HepG2 (cell line): ENCODE measurements around the gene ERLIN1. TPM values are rescaled to one million over a fixed set of nuclear protein-coding genes. Genes with fewer than 3 reads are reported as not detected.

Experiments used
- ATAC-seq: fragments of 200-7000 bp; cut with Tn5 transposase; 3 replicates; pipeline ENCODE4 v1.9.1; 2020; ENCODE audit warnings: mild to moderate bottlenecking, moderate library complexity
- BruUV-seq: library from RNA; stranded (reverse); fragments of 400-500 nt; replicated peaks from 2 replicates; lab custom pipeline; 2021; lab: Mats Ljungman, UMichigan
- CTCF ChIA-PET: fragments of 300-600 bp; formaldehyde crosslinking; extraction: SDS; loops from one replicate; lab custom pipeline; 2021; ENCODE audit warnings: low total read pairs, inconsistent platforms, low intra/inter-chr PET ratio; lab: Yijun Ruan, JAX
- POLR2A ChIA-PET: fragments of 350-600 bp; sonication (Branson Sonifier 250); formaldehyde crosslinking; loops from one replicate; lab custom pipeline; 2020; ENCODE audit warnings: antibody characterized with exemption, inconsistent platforms; lab: Yijun Ruan, JAX
- DNase-seq: peaks from one replicate; pipeline ENCODE4 v3.0.0-alpha.2; 2015; ENCODE audit warnings: low spot score
- FAIRE-seq: peaks from 3 replicates; lab custom pipeline; 2011; peaks lifted over from hg19 to GRCh38; lab: Jason Lieb, UNC
- H2AFZ ChIP-seq: one replicate; pipeline ENCODE4 v1.6.1; 2011; ENCODE audit warnings: low read length, inconsistent platforms
- H3K27ac ChIP-seq: fragments of 300-600 bp; 3 replicates; pipeline ENCODE4 v1.8.0; 2011; ENCODE audit warnings: mixed run types, mild to moderate bottlenecking, mixed read lengths, low read length, inconsistent platforms; ENCODE audit not compliant: insufficient read depth; ENCODE audit errors: extremely low read length
- H3K27me3 ChIP-seq, 2 experiments: fragments of 200-600 bp in 1 of 2; 2 replicates in 1 of 2; 3 replicates in 1 of 2; pipeline versions ENCODE4 v1.6.0 to v1.8.0; 2011; ENCODE audit warnings: low read length in 2 of 2, mild to moderate bottlenecking in 2 of 2, moderate library complexity in 2 of 2, inconsistent platforms in 1 of 2; ENCODE audit not compliant: insufficient read depth in 2 of 2, control insufficient read depth in 1 of 2
- H3K36me3 ChIP-seq, 2 experiments: fragments of 200-600 bp in 1 of 2; replicated peaks in 1 of 2; 2 replicates in 1 of 2; 3 replicates in 1 of 2; pipeline versions ENCODE4 v1.5.1 to v1.8.0; 2011; ENCODE audit warnings: low read length in 2 of 2, inconsistent platforms in 1 of 2; ENCODE audit not compliant: insufficient read depth in 2 of 2, control insufficient read depth in 1 of 2
- H3K4me1 ChIP-seq: 2 replicates; pipeline ENCODE4 v1.5.1; 2012; ENCODE audit warnings: low read length, inconsistent platforms; ENCODE audit not compliant: insufficient read depth
- H3K4me2 ChIP-seq: 2 replicates; pipeline ENCODE4 v1.6.0; 2011; ENCODE audit warnings: low read depth, low read length, inconsistent platforms
- H3K4me3 ChIP-seq, 3 experiments: fragments of 200-600 bp in 1 of 3; sonication (generic), shearing (Covaris generic) in 1 of 3; replicated peaks in 1 of 3; 2 replicates each; pipeline ENCODE4 v1.5.1; 2011 to 2016; ENCODE audit warnings: low read length in 3 of 3, inconsistent platforms in 2 of 3, low read depth in 2 of 3, mild to moderate bottlenecking in 2 of 3, control low read depth in 1 of 3, mixed read lengths in 1 of 3; ENCODE audit not compliant: insufficient read depth in 1 of 3
- H3K79me2 ChIP-seq: one replicate; pipeline ENCODE4 v1.6.1; 2011; ENCODE audit warnings: low read length, inconsistent platforms; ENCODE audit not compliant: insufficient read depth
- H3K9ac ChIP-seq: 2 replicates; pipeline ENCODE4 v1.6.0; 2011; ENCODE audit warnings: mild to moderate bottlenecking, low read depth, low read length, inconsistent platforms; ENCODE audit not compliant: insufficient read depth
- H3K9me3 ChIP-seq: 2 replicates; pipeline ENCODE4 v1.5.1; 2012; ENCODE audit warnings: mild to moderate bottlenecking, low read length
- H4K20me1 ChIP-seq: 2 replicates; pipeline ENCODE4 v1.6.0; 2011; ENCODE audit warnings: inconsistent platforms, mild to moderate bottlenecking, low read length, moderate library complexity; ENCODE audit not compliant: insufficient read depth
- GMEB1 ChIP-seq: sonication (generic); formaldehyde crosslinking; IDR thresholded peaks from 2 replicates; pipeline ENCODE4 v1.5.1; 2020; ENCODE audit warnings: missing genetic modification reagents, mild to moderate bottlenecking, borderline replicate concordance
- HOXD1 ChIP-seq: sonication (generic); formaldehyde crosslinking; IDR thresholded peaks from 2 replicates; pipeline ENCODE4 v1.5.0; 2020; ENCODE audit warnings: missing genetic modification reagents
- REXO4 ChIP-seq: sonication (generic); formaldehyde crosslinking; IDR thresholded peaks from 2 replicates; pipeline ENCODE4 v1.8.0; 2022; ENCODE audit warnings: missing genetic modification reagents, mild to moderate bottlenecking, borderline replicate concordance
- WGBS: methylation state at CpG from one replicate; pipeline ENCODE4 v1.1.6; 2017; ENCODE audit warnings: low lambda C conversion rate; 5-methylcytosine and 5-hydroxymethylcytosine counted together
- in situ Hi-C: cut with HindIII; loops from 2 replicates; pipeline ENCODE4 v1.10.0; 2017; ENCODE audit warnings: low pct_unique_long_range_greater_than_20kb; ENCODE audit not compliant: extremely low pct_ligation_motif_present
- intact Hi-C: fragments of 100-400 bp; cut with micrococcal nuclease; formaldehyde crosslinking; loops from one replicate; pipeline ENCODE4 v1.10.0; 2022; ENCODE audit not compliant: unreplicated experiment
- polyA plus RNA-seq, 8 experiments: library from polyadenylated mRNA; depleted of rRNA in 3 of 8; stranded (reverse) in 7 of 8; unstranded in 1 of 8; fragments of >200 nt; fragmentation: Illumina TruSeq in 4 of 8; extraction: Trizol in 4 of 8; gene quantifications; 2 replicates each; pipeline versions ENCODE4 v1.2.1 to v1.2.3, GENCODE V29; 2011 to 2016; ENCODE audit warnings: low read depth in 4 of 8, missing spikeins in 1 of 8, mixed read lengths in 1 of 8; ENCODE audit not compliant: insufficient read depth in 1 of 8
- total RNA-seq, 5 experiments: library from RNA; depleted of rRNA; stranded (reverse); fragments of >200 nt; fragmentation: Illumina TruSeq; extraction: Trizol; gene quantifications; 2 replicates each; pipeline ENCODE4 v1.2.3, GENCODE V29; 2016; ENCODE audit warnings: low read depth in 1 of 5
- TF ChIP-seq, protein P1 (sequence below): sonication (generic); formaldehyde crosslinking; IDR thresholded peaks from 2 replicates; pipeline ENCODE4 v1.4.0; 2020; ENCODE audit warnings: missing genetic modification reagents, mild to moderate bottlenecking, borderline replicate concordance

ERLIN1 gene
- total and polyA plus RNA-seq, 2 of the 13 experiments (the other 11 are each of a cell fraction or from before 2014, with no cell fraction given): 56.8 to 69.3 TPM

DNA sequence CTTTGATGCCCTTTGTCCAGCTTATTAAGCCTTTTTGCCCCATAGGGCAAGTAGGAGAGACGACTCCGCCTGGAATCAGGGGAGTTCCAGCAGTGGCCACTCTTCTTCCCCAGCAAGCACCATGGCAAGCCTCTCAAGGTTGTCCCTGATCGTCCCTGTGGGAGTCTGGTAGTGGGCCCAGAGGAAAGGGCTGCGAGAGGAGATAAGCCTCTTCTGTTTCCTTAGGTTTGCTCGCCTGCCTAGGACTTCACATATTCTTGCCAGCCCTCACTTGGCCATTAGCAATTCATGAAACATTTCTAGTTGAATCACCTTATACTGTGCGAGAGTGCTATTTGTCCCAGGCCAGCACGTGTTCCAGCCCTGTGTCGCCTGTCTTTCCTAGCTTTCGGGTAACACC lies 56.4 kb downstream of the ERLIN1 start:
- peak; percentile 13 for DNase-seq
- H2AFZ ChIP-seq: peak overlapping the region; percentile 69
- peak overlapping the region; percentile 26; the same call in 1 of the 2 replicates for H3K9ac ChIP-seq
- BruUV-seq: no TSS peak
- H3K4me2 ChIP-seq: peak overlapping the region; percentile 69
- CTCF ChIA-PET: no interaction called here
- intact Hi-C loops: no loop called here
- H3K27me3 ChIP-seq: no peaks in the 10 kb centered on the region
- H3K4me3 ChIP-seq: peak overlapping the region; percentile 26 to 55 (median 36); a peak in 4 of 6 replicates
- peaks cover 2% of the 10 kb centered on the region for H3K9me3 ChIP-seq
- POLR2A ChIA-PET: interaction anchor here (0.8 kb wide), 1 partner anchor 28 kb away, joined by 3 read pairs; no protein-coding TSS in a partner anchor
- no peaks in the 10 kb centered on the region for H4K20me1 ChIP-seq
- H3K27ac ChIP-seq: no peak overlapping the region
- WGBS: 38% methylated on average over 9 of the region's 9 CpGs
- peak; percentile 79 for ATAC-seq
- no peaks in the 10 kb centered on the region for H3K36me3 ChIP-seq
- TF ChIP-seq HOXD1 (CRISPR knock-in tag): no peak
- TF ChIP-seq, protein P1, sequence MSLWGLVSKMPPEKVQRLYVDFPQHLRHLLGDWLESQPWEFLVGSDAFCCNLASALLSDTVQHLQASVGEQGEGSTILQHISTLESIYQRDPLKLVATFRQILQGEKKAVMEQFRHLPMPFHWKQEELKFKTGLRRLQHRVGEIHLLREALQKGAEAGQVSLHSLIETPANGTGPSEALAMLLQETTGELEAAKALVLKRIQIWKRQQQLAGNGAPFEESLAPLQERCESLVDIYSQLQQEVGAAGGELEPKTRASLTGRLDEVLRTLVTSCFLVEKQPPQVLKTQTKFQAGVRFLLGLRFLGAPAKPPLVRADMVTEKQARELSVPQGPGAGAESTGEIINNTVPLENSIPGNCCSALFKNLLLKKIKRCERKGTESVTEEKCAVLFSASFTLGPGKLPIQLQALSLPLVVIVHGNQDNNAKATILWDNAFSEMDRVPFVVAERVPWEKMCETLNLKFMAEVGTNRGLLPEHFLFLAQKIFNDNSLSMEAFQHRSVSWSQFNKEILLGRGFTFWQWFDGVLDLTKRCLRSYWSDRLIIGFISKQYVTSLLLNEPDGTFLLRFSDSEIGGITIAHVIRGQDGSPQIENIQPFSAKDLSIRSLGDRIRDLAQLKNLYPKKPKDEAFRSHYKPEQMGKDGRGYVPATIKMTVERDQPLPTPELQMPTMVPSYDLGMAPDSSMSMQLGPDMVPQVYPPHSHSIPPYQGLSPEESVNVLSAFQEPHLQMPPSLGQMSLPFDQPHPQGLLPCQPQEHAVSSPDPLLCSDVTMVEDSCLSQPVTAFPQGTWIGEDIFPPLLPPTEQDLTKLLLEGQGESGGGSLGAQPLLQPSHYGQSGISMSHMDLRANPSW (CRISPR knock-in tag): no peak
- no peak for TF ChIP-seq GMEB1
- no peak for TF ChIP-seq REXO4
- H3K4me1 ChIP-seq: peaks cover 21% of the 10 kb centered on the region
- no peak for FAIRE-seq
- in situ Hi-C loops: no loop called here
- no peaks in the 10 kb centered on the region for H3K79me2 ChIP-seq
